HG02870 (cell line): ENCODE measurements around the gene SMPD1.
"Not testable (repeated sequence)": the region's sequence is repeated elsewhere in the genome, so short reads cannot be mapped to it uniquely, and the experiment has no call there.

ENCODE experiments used
- ATAC-seq: cut with Tn5 transposase; IDR thresholded peaks from one replicate; pipeline ENCODE4 v1.9.1; 2021; ENCODE audit warnings: mild to moderate bottlenecking, moderate library complexity; ENCODE audit not compliant: unreplicated experiment

Gene SMPD1

GRCh38 chr11:6387811-6388599 lies 2.3 kb upstream of the SMPD1 start:
- ATAC-seq, result no peak

GRCh38 chr11:6388748-6389147 lies 1.5 kb upstream of the SMPD1 start:
- ATAC-seq, result no peak

GRCh38 chr11:6390718-6391469 lies 620 bp downstream of the SMPD1 start:
- ATAC-seq, result no peak

- ATAC-seq, result no peak
These were observed 1.4 kb downstream of the SMPD1 start for GRCh38 chr11:6391537-6392134.

- ATAC-seq, result not testable (repeated sequence)
These were observed 2.0 kb downstream of the SMPD1 start for GRCh38 chr11:6392251-6392650.

- ATAC-seq, result no peak
These were observed 3.9 kb downstream of the SMPD1 start for GRCh38 chr11:6393989-6394670.

- ATAC-seq, result no peak
These were observed 5.3 kb downstream of the SMPD1 start for GRCh38 chr11:6395470-6396060.

- ATAC-seq, result no peak
These were observed 6.9 kb downstream of the SMPD1 start for GRCh38 chr11:6397156-6397555.

GRCh38 chr11:6397636-6398035 lies 7.4 kb downstream of the SMPD1 start:
- no peak for ATAC-seq

GRCh38 chr11:6400431-6401345 lies 10.4 kb downstream of the SMPD1 start:
- ATAC-seq, result no peak

- no peak for ATAC-seq
These were observed 11.2 kb downstream of the SMPD1 start for GRCh38 chr11:6401464-6401863.

- ATAC-seq, result peak; percentile 54
These were observed 11.8 kb downstream of the SMPD1 start for GRCh38 chr11:6402061-6402470.

GRCh38 chr11:6402561-6402981 lies 12.3 kb downstream of the SMPD1 start:
- peak; percentile 91 for ATAC-seq

GRCh38 chr11:6403539-6403938 lies 13.3 kb downstream of the SMPD1 start:
- no peak for ATAC-seq

GRCh38 chr11:6404342-6405051 lies 14.2 kb downstream of the SMPD1 start:
- no peak for ATAC-seq

GRCh38 chr11:6405052-6405667 lies 14.9 kb downstream of the SMPD1 start:
- no peak for ATAC-seq

- no peak for ATAC-seq
These were observed 15.6 kb downstream of the SMPD1 start for GRCh38 chr11:6405846-6406245.

- no peak for ATAC-seq
These were observed 16.1 kb downstream of the SMPD1 start for GRCh38 chr11:6406370-6406769.
